Activated T-helper 17 cell treated with anti-CD3 and anti-CD28 coated beads, Interleukin-2, amount 50 U/mL, for 72 hours (primary cell): ENCODE results near the gene MAP3K14. TPM values are rescaled to one million over a fixed set of nuclear protein-coding genes. Genes with fewer than 3 reads are reported as not detected.

Experiments used
- ATAC-seq: fragments of 150-1000 bp; cut with Tn5 transposase; replicated peaks from 2 replicates; pipeline ENCODE4 v1.10.0; 2021; ENCODE audit warnings: mild to moderate bottlenecking, moderate library complexity
- H3K27ac Mint-ChIP-seq: one replicate; pipeline ENCODE4 v1.8.0; 2022; ENCODE audit warnings: mixed read lengths
- H3K27me3 Mint-ChIP-seq: one replicate; pipeline ENCODE4 v1.8.0; 2022; ENCODE audit warnings: mixed read lengths
- H3K36me3 Mint-ChIP-seq: one replicate; pipeline ENCODE4 v1.8.0; 2022; ENCODE audit warnings: low read depth, mild to moderate bottlenecking, mixed read lengths
- H3K4me1 Mint-ChIP-seq: one replicate; pipeline ENCODE4 v1.8.0; 2022; ENCODE audit warnings: mixed read lengths
- H3K4me3 Mint-ChIP-seq: one replicate; pipeline ENCODE4 v1.8.0; 2022; ENCODE audit warnings: mild to moderate bottlenecking, mixed read lengths
- H3K9me3 Mint-ChIP-seq: one replicate; pipeline ENCODE4 v1.8.0; 2022; ENCODE audit warnings: mixed read lengths
- total RNA-seq, 2 donors: library from RNA; stranded (reverse); gene quantifications; one replicate each; pipeline ENCODE4 v1.2.3, GENCODE V29; 2022

Gene MAP3K14
- total RNA-seq, 2 donors from 2014 or later = 36.3 to 49.5 TPM

DNA sequence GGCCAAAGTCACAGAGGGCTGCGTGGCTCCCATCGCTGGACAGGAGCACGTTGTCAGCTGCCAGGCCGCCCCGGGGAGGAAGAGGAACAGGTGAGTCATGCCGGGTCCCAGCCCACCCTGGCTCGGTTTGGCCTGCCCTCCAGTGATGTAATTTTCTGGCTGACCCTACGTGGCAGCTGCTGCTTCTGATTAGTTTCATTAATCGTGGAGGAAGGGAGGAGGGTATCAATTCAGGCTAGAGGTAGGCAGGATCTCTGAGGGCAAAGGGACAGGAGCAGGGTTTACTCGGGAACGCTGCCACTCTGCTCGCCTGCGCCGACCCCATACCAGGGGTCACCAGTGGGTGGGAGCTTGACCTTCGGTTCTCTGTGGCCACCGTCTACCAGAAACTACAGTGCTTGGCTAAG, 43.3 kb downstream of the MAP3K14 start:
- no peak for ATAC-seq
- peak overlapping the region; percentile 38 for H3K27ac Mint-ChIP-seq
- peaks cover 92% of the 10 kb centered on the region for H3K36me3 Mint-ChIP-seq

DNA sequence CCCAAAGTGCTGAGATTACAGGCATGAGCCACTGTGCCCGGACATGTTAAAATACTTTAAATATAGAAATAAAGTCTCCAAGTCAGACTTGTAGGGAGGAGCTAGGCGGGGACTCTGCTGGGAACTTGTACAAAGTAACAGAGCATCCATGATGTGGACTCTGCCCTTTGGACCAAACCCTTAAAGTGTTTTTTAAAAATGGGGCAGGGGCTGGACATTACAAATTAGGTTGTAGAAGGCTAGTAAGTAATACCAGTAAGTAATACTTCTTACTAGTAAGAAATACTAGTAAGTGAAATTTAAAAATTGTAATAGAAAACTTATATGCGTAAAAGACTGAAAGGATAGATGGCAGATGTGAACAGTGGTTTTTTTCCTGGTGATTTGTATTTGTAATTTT, 45.2 kb downstream of the MAP3K14 start:
- Mint-ChIP-seq H3K27me3 (no peaks in the 10 kb centered on the region), H3K4me1 (no peaks in the 10 kb centered on the region), H3K4me3 (no peak overlapping the region), H3K36me3 (peaks cover 94% of the 10 kb centered on the region), H3K27ac (no peak overlapping the region), H3K9me3 (no peaks in the 10 kb centered on the region)
- ATAC-seq = no peak

More for the DNA sequence above, 43.3 kb downstream of the MAP3K14 start:
- Mint-ChIP-seq H3K9me3 (no peaks in the 10 kb centered on the region), H3K4me3 (no peak overlapping the region), H3K4me1 (no peaks in the 10 kb centered on the region), H3K27me3 (no peaks in the 10 kb centered on the region)

DNA sequence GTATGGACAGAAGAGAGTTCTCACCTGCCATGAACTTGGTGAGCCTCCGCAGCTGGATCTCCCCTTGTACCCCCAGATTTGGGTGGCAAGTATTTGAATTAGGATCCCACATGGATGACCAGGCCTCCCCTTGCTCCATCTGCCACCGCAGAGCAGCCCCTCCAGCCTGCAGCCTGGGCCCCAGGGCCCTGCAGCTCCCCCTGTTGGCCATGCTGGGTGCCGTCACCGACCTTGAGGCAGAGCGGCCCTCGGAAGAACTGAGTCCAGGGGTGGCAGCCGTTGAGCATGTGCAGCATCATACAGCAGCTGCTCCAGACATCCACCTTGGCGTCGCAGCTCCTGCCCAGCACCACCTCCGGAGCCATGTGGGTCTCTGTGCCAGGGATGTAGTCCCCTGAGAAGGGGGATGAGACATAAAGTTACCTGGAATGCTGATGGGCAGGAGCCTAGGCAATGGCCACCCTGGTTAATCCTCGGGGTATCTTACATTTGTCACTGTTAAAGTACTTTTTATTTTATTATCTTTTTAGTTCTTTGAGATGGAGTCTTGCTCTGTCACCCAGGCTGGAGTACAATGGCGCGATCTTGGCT, 45.9 kb downstream of the MAP3K14 start:
- Mint-ChIP-seq H3K27ac (no peak overlapping the region), H3K4me1 (no peaks in the 10 kb centered on the region), H3K9me3 (no peaks in the 10 kb centered on the region), H3K36me3 (peaks cover 97% of the 10 kb centered on the region), H3K4me3 (no peak overlapping the region), H3K27me3 (no peaks in the 10 kb centered on the region)
- ATAC-seq = peak; percentile 67

DNA sequence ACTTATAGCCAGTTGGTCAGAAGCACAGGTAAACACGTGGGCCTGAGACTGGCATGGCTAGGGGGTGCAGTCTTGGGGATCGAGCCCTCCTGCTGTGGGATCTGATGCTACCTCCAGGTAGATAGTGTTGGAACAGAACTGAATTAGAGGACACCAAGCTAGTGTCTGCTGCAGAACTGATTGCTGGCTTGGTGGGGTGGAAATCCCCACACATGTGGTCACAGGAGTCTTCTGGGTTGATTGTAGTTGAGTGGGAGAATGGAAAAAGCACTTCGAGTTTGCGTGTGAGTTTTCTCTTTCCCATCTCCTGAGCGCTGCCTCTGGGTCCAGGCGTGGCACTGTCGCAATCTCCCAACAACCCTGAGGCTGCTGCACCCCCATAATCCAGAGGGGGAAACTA, 46.9 kb downstream of the MAP3K14 start:
- no peaks in the 10 kb centered on the region for H3K9me3 Mint-ChIP-seq
- H3K27me3 Mint-ChIP-seq = no peaks in the 10 kb centered on the region
- no peak overlapping the region for H3K4me3 Mint-ChIP-seq
- H3K4me1 Mint-ChIP-seq = no peaks in the 10 kb centered on the region
- peaks cover 96% of the 10 kb centered on the region for H3K36me3 Mint-ChIP-seq
- peak overlapping the region; percentile 46 for H3K27ac Mint-ChIP-seq
- ATAC-seq = peak; percentile 44

DNA sequence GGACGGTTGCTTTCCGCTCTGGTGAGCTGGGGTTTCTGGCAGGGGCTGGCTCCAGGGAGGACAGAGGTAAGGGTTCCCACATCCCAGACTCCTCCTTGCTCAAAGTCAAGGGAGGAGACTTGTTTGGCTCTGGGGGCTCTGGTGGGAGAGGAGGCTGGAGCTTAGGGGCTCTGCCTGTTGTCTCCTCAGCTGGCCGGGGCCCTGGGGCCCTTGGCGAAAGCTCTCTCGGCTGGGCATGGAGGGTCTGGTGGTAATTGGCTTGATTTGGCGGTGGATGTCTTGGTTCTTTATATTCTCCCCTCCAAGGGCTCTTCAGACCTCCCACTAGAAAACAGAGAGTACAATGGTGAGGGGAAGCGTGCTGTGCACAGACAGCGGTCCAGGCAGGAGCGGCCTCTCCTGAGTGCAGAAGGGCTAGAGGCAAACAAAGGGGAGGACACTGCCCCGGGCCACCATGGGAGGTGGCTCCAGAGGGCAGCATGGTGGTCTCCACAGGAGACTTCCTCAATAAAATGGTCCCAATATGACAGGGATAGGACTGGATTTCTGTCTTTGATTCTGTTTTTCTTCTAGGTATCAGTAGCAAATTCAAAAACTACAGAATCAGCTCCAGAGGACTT, 49.3 kb downstream of the MAP3K14 start:
- Mint-ChIP-seq H3K4me3 (no peak overlapping the region), H3K27ac (peak overlapping the region; percentile 53), H3K36me3 (peaks cover 92% of the 10 kb centered on the region), H3K4me1 (peaks cover 6% of the 10 kb centered on the region), H3K27me3 (no peaks in the 10 kb centered on the region), H3K9me3 (no peaks in the 10 kb centered on the region)
- ATAC-seq = no peak

DNA sequence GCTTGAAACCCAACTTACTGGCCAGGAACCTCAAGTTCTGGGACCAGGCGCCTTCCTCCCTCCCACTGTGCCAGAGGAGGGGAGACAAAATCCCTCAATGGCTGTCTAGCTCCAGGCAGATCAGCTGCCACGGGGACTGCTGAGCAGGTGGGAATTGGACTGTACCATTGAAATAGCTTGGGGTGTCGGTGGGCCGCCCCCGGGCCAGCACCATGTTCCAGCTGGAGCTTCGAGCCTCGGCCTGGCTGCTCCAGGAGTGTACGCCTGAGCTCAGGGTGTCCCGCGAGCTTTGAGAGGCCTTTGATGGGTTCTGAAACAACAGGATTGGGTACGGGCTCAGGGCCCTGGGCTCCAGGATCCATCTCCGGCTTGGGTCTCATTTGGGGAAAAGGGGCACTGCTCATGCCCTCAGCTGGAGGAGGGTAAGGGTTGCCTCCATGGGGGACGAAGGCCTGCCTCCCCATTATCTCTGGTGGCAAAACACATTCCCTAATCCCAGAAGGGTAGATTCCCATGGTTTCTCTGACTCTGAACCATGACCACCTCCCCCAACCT, 50.4 kb downstream of the MAP3K14 start:
- ATAC-seq = no peak
- H3K27me3 Mint-ChIP-seq = no peaks in the 10 kb centered on the region
- no peaks in the 10 kb centered on the region for H3K9me3 Mint-ChIP-seq
- H3K27ac Mint-ChIP-seq = no peak overlapping the region
- no peak overlapping the region for H3K4me3 Mint-ChIP-seq
- peaks cover 81% of the 10 kb centered on the region for H3K36me3 Mint-ChIP-seq
- H3K4me1 Mint-ChIP-seq = peaks cover 6% of the 10 kb centered on the region

DNA sequence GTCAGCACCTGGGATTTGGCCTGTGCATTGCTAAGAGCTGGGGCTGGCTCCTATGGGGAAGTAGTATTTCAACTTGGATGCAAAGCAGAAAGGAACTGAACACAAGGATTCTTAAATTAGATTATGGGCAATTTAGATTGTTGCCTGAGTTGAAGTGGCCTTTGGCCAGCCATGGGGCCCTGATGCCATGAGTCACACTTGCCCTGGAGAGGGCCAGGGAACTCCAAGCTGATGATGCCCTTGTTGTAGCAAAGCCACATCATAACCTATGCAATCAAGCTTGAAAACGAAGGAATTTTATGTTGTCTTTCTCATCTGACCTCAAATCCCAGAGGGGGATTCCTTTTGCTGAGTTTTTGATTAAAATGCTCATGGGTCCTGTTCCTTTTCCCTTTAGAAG, 51.0 kb downstream of the MAP3K14 start:
- Mint-ChIP-seq H3K9me3 (no peaks in the 10 kb centered on the region), H3K4me3 (no peak overlapping the region), H3K27me3 (no peaks in the 10 kb centered on the region), H3K4me1 (peaks cover 7% of the 10 kb centered on the region), H3K27ac (no peak overlapping the region), H3K36me3 (peaks cover 75% of the 10 kb centered on the region)
- ATAC-seq = no peak

DNA sequence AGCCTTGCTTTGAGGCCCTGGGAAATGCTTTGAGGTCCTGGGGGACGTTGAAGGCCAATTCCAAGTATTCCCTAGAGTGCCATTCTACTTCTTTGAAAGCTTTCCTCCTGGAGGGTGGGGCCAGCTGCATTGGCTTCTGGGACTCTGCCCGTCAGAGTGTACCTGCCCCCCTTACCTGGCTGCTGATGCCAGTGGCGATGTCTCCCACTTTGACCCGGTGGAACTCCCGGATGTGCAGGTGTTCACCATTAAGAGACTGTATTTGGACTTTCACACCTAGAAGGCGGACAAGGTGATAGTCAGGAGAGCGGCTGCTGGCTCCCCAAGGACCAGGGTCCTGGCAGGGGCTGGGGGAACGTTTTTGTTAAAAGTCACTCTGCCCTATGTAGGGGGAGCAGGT, 51.8 kb downstream of the MAP3K14 start:
- Mint-ChIP-seq H3K4me1 (peaks cover 15% of the 10 kb centered on the region), H3K27ac (peak overlapping the region; percentile 58), H3K9me3 (no peaks in the 10 kb centered on the region), H3K27me3 (no peaks in the 10 kb centered on the region), H3K4me3 (no peak overlapping the region), H3K36me3 (peaks cover 67% of the 10 kb centered on the region)
- no peak for ATAC-seq

DNA sequence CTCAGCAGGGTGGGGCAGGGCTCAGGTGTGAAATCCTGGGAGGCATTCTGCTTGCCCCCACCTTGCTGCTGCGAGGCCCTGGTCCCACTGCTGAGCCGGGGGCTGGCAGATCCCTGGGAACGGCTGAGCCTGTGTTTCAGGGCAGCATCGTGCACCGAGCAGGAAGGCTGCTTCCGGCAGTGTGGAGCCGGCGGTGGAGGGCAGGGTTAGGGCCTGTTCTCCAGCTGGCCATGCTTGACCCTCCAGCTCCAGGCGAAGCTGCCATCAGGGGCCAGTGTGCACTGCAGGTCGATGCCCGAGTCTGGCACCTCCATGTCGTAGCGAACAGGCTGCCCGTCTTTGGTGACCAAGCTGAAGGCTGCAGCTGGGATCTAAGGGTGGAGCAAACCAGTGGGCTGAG, 52.4 kb downstream of the MAP3K14 start:
- Mint-ChIP-seq H3K27me3 (no peaks in the 10 kb centered on the region), H3K36me3 (peaks cover 61% of the 10 kb centered on the region), H3K4me1 (peaks cover 16% of the 10 kb centered on the region), H3K27ac (no peak overlapping the region), H3K9me3 (no peaks in the 10 kb centered on the region), H3K4me3 (no peak overlapping the region)
- ATAC-seq = no peak

DNA sequence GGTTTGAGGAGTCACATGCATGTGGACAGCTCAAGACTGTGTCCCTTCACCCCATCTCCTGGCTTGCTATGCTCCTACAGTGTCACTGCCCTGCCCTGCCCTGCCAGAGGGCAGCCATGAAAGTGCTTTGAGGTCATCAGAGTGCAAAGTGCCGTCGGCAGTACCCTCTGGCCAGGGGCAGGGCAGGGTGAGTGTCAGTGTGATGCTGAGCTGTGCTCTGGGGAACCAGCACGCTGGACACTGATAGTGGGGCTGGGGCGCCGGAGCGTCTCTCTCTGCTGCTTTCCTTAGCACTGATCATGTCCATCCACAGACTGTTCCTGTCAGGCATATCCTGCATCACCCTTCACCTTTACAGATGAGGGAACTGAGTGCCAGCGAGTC, 53.4 kb downstream of the MAP3K14 start:
- Mint-ChIP-seq H3K27me3 (no peaks in the 10 kb centered on the region), H3K9me3 (no peaks in the 10 kb centered on the region), H3K4me1 (peaks cover 16% of the 10 kb centered on the region), H3K27ac (peak overlapping the region; percentile 81), H3K4me3 (no peak overlapping the region), H3K36me3 (peaks cover 52% of the 10 kb centered on the region)
- no peak for ATAC-seq

DNA sequence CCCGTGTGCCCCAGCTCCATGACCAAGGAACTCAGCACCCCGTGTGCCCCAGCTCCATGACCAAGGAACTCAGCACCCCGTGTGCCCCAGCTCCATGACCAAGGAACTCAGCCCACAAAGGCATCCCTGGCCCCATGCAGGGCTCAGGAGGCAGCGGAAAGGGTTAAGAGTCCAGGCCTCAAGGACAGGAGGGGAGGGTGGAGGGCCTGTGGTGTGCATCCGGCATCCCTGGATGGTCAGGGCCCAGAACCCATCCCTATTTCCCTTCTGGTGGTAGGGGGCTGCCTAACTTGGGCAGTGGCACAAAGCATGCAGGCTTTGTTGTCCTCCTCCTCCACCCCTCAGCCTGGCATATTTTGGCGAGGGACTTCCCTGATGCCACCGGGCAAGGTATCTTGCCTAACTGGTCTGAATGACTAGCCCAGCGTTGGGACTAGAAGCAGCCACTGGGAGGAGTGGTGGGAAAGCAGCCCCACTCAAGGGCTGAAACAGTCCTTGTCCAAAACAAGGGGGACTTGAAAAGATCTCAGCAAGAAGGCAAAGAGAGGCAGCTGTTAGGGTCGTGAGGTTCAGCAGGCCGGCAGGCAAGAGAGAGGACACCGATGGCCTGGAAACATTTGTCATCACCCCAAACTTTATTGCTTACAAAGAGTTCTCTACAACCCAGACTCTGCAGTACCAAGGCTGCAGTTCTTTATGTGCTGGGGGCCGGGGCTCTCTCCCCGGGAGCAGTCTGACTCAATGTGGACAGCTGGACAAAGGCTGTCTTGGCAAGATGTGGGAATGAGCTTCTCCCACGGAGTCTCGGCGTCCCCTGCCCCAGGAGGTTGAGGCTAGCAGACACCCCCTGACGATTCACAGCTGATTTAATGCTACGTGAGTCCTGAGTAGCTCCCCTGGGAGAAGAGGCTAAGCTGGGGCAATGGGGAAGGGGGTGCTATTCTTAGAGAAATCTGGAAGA, 54.0 kb downstream of the MAP3K14 start:
- peak; percentile 33 for ATAC-seq
- Mint-ChIP-seq H3K4me1 (peaks cover 17% of the 10 kb centered on the region), H3K27ac (peak overlapping the region; percentile 81), H3K9me3 (no peaks in the 10 kb centered on the region), H3K4me3 (peak overlapping the region; percentile 64), H3K36me3 (peaks cover 45% of the 10 kb centered on the region), H3K27me3 (no peaks in the 10 kb centered on the region)

DNA sequence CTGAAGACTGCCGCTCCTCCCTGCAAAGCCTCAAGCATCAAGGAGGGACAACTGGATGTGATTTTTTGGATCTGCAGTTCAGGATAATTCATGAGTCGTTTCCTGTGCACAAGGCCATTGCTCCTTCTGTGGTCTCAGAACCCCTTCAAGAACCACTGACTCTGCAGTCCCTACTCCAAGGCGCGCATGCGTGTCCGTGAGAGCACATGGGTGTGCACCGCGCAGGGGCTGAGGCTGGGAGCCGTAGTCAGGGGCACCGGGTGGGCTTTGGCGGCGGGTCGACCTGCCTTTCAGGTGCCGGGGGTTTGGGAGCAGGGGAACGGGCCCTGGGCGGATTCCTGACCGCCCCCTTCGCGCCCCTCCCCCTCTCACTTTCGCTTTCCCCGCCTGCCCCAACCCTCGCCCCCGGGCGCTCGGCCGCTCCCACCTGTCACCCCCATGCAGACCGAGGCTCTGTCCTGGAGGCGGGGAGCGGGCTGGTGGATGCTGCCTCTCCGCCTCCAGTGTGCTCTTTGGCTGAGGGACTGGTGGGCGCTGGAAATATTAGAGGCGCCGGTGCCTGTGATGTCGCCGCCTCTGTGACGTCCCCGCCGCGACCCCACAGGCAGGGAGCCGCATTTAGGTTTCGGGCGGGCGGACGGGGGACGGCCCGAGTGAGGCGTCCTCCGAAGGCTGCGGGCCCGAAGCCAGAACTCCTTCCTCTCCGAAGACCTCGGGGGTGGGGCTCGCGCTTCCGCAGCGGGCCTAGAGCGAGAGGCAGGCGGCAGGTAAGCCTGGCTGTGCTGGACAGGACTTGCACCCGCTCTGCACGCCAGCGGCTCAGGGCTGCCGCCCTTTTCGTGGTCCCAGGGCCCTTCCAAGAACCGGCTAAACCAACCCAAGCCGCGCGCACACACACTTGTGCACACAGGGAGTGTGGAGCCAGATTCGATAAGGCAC, 55.0 kb downstream of the MAP3K14 start, which contains the start of gene SPATA32:
Gene SPATA32 (minus strand): TSS at position 518 of the 939 bp plus-strand sequence. CDS start 78 bp downstream, at position 440.
- peaks cover 35% of the 10 kb centered on the region for H3K36me3 Mint-ChIP-seq
- H3K9me3 Mint-ChIP-seq = no peaks in the 10 kb centered on the region
- peak within 1 kb of the TSS; percentile 64 for H3K4me3 Mint-ChIP-seq
- peak within 1 kb of the TSS; percentile 81 for H3K27ac Mint-ChIP-seq
- peaks cover 25% of the 10 kb centered on the region for H3K4me1 Mint-ChIP-seq
- no peaks in the 10 kb centered on the region for H3K27me3 Mint-ChIP-seq
- peak; percentile 79 for ATAC-seq

DNA sequence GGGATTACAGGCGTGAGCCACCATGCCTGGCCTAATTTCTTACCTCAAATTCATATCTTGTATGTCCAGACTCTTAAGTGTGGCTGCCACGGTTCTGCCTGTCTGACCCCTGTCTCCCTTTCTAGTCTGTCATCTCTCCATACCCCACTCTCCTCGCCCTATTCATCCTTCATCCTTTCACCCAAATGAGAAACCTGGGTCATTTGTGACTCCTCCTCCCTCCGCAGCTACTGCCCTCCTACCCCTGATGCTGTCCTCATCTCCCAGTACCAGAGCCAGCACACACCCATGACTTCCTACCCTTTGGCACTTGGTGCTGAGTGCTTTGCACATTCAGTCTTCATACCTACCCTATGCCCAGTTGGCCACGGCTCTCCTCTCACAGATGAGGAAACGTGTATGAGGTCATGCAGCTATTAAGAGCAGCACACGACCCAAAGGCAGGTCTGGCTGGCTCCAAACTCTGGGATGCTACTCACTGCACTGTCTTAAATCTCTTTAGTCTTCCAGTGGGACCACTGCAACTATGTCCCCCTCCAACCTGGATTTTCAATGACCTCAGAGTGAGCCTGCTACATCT, 56.5 kb downstream of the MAP3K14 start:
- H3K36me3 Mint-ChIP-seq = peaks cover 24% of the 10 kb centered on the region
- no peaks in the 10 kb centered on the region for H3K27me3 Mint-ChIP-seq
- no peak overlapping the region for H3K4me3 Mint-ChIP-seq
- no peak for ATAC-seq
- H3K4me1 Mint-ChIP-seq = peaks cover 33% of the 10 kb centered on the region
- no peaks in the 10 kb centered on the region for H3K9me3 Mint-ChIP-seq
- peak overlapping the region; percentile 15 for H3K27ac Mint-ChIP-seq
